Sigmoid colon (tissue), 4 donors: ENCODE data around the gene FLT1.

Source experiments
- EP300 ChIP-seq, 4 donors: sonication (generic); formaldehyde crosslinking; IDR thresholded peaks; one replicate each; pipeline ENCODE4 v1.6.1; 2017; ENCODE audit warnings: antibody characterized with exemption in 4 of 4
- POLR2A ChIP-seq, 2 donors: fragments of 450-650 bp; IDR thresholded peaks; one replicate each; pipeline ENCODE4 v1.6.1; 2016; ENCODE audit warnings: antibody characterized with exemption in 2 of 2, mild to moderate bottlenecking in 2 of 2, moderate library complexity in 2 of 2
- POLR2AphosphoS5 ChIP-seq, 4 donors: sonication (generic); formaldehyde crosslinking; IDR thresholded peaks; one replicate each; pipeline ENCODE4 v1.6.1; 2017; ENCODE audit warnings: antibody characterized with exemption in 4 of 4
- TF ChIP-seq, protein P1 (sequence below), 4 experiments: fragments of 450-650 bp in 3 of 4; fragments of 200-600 bp in 1 of 4; IDR thresholded peaks; one replicate each; pipeline ENCODE4 v1.5.1; 2016 to 2019; ENCODE audit warnings: antibody characterized with exemption in 4 of 4, mild to moderate bottlenecking in 3 of 4, moderate library complexity in 2 of 4

DNA sequence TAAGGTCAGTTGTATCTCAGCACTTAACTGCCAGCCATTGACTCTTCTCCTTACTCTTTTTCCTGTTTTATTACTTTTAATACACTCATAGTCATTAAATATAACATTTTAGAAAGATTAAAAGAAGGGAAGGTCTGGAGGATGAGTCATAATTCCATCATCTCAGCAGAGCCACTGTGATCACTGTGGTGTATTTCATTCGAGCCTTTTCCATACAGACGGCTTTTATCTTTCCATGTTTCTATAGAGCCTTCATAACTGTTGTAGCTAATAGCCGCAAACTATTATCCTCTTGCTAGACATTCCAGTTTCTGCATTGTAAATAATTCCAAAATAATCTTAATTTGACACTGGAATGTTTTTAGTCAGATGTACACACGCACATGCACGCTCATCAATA, 4.7 kb upstream of the FLT1 start:
- TF ChIP-seq, protein P1, sequence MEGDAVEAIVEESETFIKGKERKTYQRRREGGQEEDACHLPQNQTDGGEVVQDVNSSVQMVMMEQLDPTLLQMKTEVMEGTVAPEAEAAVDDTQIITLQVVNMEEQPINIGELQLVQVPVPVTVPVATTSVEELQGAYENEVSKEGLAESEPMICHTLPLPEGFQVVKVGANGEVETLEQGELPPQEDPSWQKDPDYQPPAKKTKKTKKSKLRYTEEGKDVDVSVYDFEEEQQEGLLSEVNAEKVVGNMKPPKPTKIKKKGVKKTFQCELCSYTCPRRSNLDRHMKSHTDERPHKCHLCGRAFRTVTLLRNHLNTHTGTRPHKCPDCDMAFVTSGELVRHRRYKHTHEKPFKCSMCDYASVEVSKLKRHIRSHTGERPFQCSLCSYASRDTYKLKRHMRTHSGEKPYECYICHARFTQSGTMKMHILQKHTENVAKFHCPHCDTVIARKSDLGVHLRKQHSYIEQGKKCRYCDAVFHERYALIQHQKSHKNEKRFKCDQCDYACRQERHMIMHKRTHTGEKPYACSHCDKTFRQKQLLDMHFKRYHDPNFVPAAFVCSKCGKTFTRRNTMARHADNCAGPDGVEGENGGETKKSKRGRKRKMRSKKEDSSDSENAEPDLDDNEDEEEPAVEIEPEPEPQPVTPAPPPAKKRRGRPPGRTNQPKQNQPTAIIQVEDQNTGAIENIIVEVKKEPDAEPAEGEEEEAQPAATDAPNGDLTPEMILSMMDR (IDR thresholded peaks at IDR 0.05), result no peak
- TF ChIP-seq POLR2A (IDR thresholded peaks at IDR 0.05) (no peak), POLR2AphosphoS5 (IDR thresholded peaks at IDR 0.05) (no peak), EP300 (IDR thresholded peaks at IDR 0.05) (no peak)
